Coronary artery (tissue), 2 donors: Measurements from ENCODE around the gene RNPS1.
A peak's percentile ranks its signal among the peaks of the same experiment; 100 is the strongest.

Source experiments
- DNase-seq: peaks from one replicate; pipeline ENCODE4 v3.0.0-alpha.2; 2017; ENCODE audit warnings: low spot score
- H3K27ac ChIP-seq, 2 donors: fragments of 200-600 bp; sonication (generic); one replicate each; pipeline ENCODE4 v1.5.1; 2016 to 2019
- H3K4me3 ChIP-seq: fragments of 200-600 bp; sonication (generic); 2 replicates; pipeline ENCODE4 v1.5.1; 2016; ENCODE audit warnings: mild to moderate bottlenecking, moderate library complexity
- TF ChIP-seq, protein P1 (sequence below): fragments of 200-600 bp; sonication (generic); IDR thresholded peaks from one replicate; pipeline ENCODE4 v1.5.1; 2019; ENCODE audit warnings: antibody characterized with exemption

Gene RNPS1

DNA sequence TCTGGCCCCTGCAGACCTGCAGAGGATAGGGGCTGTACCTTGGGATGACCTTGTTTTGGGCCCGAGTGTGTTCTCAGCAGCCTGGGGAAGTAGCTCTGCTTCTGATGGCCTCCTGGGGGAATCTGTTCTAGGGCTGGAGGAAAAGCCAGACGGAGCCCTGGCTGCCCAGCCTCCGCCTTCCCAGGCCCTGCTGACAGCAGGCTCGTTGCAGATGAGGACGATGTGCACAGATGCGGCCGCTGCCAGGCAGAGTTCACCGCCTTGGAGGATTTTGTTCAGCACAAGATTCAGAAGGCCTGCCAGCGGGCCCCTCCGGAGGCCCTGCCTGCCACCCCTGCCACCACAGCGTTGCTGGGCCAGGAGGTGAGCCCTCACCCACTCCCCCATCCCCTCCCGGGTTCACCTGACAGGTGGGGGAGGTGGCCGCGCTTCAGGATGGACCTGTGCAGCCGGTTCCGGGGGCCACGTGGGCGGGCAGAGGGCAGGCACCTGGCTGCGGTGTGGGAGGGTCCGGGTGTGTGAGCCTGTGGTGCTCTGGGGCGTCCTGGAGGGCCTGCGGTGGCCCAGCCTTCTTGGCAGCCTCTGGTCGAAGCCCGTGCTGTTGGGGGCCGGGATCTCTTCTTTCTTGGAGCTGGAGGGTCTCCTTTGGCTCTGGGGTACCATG lies 39.6 kb downstream of the RNPS1 start:
- no peak for DNase-seq
- no peak overlapping the region for H3K4me3 ChIP-seq
- H3K27ac ChIP-seq = no peak overlapping the region
- TF ChIP-seq, protein P1, sequence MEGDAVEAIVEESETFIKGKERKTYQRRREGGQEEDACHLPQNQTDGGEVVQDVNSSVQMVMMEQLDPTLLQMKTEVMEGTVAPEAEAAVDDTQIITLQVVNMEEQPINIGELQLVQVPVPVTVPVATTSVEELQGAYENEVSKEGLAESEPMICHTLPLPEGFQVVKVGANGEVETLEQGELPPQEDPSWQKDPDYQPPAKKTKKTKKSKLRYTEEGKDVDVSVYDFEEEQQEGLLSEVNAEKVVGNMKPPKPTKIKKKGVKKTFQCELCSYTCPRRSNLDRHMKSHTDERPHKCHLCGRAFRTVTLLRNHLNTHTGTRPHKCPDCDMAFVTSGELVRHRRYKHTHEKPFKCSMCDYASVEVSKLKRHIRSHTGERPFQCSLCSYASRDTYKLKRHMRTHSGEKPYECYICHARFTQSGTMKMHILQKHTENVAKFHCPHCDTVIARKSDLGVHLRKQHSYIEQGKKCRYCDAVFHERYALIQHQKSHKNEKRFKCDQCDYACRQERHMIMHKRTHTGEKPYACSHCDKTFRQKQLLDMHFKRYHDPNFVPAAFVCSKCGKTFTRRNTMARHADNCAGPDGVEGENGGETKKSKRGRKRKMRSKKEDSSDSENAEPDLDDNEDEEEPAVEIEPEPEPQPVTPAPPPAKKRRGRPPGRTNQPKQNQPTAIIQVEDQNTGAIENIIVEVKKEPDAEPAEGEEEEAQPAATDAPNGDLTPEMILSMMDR = no peak

DNA sequence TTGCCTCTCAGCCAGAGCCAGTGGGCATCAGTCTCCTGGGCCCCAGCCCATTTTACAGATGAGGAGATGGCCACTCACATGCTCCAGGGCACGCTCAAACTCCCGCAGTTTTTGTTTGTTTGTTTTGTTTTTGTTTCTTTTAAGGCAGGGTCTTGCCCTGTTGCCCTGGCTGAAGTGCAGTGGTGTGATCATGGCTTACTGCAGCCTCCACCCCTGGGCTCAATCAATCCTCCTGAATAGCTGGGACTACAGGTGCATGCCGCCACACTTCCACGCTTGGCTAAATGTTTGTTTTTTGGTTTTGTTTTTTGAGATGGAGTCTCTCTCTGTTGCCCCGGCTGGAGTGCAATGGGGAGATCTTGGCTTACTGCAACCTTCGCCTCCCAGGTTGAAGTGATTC lies 41.0 kb downstream of the RNPS1 start:
- TF ChIP-seq, protein P1 = no peak
- no peak for DNase-seq
- H3K4me3 ChIP-seq = no peak overlapping the region
- H3K27ac ChIP-seq = no peak overlapping the region

DNA sequence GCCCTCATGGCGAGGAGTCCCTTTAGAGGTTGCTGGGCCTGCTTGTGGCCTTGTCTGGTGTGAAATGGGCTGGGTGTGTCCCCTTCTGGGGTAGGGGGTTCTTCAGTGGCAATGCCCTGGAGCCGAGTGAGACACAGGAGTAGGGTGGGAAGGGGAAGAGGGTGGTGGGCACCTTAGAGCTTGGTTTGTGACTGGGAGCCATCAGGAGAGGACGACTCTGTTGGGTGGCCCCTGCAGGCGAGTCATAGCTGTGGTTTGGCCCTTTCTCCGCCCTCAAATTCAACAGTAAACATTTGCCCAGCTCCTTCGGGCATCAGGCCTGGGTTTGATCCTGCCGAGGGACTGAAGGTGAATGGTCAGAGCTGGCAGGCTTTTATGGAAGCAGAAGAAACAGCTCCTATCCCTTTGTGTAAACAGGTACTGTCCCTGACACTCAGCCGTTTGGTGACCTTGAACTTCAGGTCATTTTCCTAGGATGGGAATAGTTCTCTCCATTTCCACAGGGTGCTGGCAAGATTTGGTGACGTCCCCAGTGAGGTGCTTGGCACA lies 41.6 kb downstream of the RNPS1 start:
- DNase-seq = no peak
- TF ChIP-seq, protein P1 = no peak
- H3K27ac ChIP-seq = no peak overlapping the region
- no peak overlapping the region for H3K4me3 ChIP-seq

DNA sequence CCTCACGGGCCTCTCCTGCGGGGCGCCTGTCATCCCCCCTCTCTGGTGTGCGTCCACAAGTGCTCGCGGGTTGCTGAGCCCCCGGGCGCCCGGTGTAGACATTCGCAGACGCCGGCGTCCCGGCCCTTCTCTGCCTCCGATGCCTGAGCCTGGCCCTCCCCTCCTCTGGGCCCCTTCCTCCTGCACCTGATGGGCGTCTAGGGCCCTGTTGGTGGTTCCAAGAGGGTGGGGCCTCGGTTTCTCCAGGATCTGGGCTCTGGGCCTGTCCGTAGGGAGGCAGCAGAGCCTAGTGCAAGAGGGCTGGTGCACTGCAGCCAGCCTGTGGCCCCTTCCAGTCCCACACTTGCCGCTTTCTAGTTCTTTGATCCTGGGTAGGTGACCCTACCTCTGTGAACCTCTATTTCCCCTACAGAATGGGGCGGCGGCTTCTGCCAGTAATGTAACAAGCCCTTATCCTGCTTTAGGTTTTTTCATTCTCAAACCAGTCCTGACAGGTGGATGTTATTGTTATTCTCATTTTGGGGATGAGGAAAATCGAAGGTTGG lies 43.9 kb downstream of the RNPS1 start:
- DNase-seq = no peak
- TF ChIP-seq, protein P1 = no peak

DNA sequence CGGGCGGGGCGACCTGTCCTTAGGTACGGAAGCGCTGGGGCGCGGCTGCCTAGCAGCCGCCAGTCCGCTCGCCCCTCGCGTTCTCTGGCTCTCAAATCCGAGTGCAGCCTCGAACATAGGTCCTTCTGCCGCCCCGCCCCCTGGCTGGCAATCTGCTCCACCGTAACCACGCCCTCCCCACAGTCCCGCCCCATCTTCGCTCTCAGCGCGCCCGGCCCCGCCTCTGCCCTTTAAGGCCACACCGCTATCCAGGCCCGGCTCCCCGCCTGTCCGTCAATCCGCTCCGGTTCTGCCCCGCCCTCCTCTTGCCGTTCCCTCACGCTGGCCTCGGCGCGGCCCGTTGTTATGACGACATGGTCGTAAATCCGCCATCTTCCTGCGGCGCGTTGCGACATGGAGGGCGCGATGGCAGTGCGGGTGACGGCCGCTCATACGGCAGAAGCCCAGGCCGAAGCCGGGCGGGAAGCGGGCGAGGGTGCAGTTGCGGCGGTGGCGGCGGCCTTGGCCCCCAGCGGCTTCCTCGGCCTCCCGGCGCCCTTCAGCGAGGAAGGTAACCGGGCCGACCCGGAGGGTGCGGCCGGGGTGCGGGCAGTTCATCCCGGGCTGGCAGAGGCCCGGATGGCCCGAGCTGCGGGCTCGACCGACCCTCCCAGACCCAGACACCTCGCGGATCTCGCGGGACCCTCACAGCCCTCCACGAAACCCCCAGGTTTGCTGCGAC lies 44.5 kb downstream of the RNPS1 start, which contains the start of gene E4F1:
Gene E4F1, plus strand, starts transcription at position 371 of the 721 bp plus-strand sequence. Its CDS starts 23 bp downstream, at position 394.
- TF ChIP-seq, protein P1 = no peak
- peak within 1 kb of the TSS; percentile 74 to 91 for H3K27ac ChIP-seq
- H3K4me3 ChIP-seq = peak within 1 kb of the TSS; percentile 84
- DNase-seq = peak; percentile 100

More for the DNA sequence above, 43.9 kb downstream of the RNPS1 start:
- H3K27ac ChIP-seq = peak overlapping the region; percentile 74 to 91
- H3K4me3 ChIP-seq = peak overlapping the region; percentile 84

DNA sequence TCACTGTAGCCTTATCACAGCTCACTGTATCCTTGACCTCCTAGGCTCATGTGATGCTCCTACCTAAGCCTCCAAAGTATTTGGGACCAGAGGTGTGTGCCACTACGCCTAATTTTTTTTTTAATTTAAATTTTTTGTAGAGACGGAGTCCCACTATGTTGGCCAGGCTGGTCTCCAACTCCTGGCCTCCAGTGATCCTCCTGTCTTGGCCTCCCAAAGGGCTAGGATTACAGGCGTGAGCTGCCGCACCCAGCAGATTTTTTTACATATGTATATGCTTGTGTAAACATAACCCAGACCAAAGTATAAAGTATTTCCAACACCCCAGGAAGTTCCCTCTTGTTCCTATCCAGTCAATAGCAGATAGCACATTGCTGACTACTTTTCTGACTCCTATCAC lies 51.6 kb downstream of the RNPS1 start:
- DNase-seq = no peak
- Histone ChIP-seq H3K4me3 (no peak overlapping the region), H3K27ac (no peak overlapping the region)
- TF ChIP-seq, protein P1 = no peak
